ENCODE results near the gene UQCRC1. TPM values are rescaled to one million over a fixed set of nuclear protein-coding genes. Genes with fewer than 3 reads are reported as not detected.

Gene UQCRC1
- total RNA-seq, 4 donors from 2014 or later, result 679 to 861 (median 720) TPM

GRCh38 chr3:48566401-48566760 is 43.1 kb downstream of the UQCRC1 start:
- H3K4me1 ChIP-seq, result no peaks in the 10 kb centered on the region
- ATAC-seq, result no peak
- H3K4me3 ChIP-seq, result no peak overlapping the region
- H3K9me3 ChIP-seq, result no peaks in the 10 kb centered on the region
- intact Hi-C loops (cut with DNase I; ENCODE audit: low total_unique reads), result no loop called here
- in situ Hi-C loops (cut with MboI; ENCODE audit: low sequenced_read_pairs in 4 of 4), result no loop called here
- no peak overlapping the region for H3K27ac ChIP-seq
- DNase-seq, result no peak
- no peak for TF ChIP-seq POLR2A (IDR thresholded peaks at IDR 0.05)
- TF ChIP-seq, protein P1, sequence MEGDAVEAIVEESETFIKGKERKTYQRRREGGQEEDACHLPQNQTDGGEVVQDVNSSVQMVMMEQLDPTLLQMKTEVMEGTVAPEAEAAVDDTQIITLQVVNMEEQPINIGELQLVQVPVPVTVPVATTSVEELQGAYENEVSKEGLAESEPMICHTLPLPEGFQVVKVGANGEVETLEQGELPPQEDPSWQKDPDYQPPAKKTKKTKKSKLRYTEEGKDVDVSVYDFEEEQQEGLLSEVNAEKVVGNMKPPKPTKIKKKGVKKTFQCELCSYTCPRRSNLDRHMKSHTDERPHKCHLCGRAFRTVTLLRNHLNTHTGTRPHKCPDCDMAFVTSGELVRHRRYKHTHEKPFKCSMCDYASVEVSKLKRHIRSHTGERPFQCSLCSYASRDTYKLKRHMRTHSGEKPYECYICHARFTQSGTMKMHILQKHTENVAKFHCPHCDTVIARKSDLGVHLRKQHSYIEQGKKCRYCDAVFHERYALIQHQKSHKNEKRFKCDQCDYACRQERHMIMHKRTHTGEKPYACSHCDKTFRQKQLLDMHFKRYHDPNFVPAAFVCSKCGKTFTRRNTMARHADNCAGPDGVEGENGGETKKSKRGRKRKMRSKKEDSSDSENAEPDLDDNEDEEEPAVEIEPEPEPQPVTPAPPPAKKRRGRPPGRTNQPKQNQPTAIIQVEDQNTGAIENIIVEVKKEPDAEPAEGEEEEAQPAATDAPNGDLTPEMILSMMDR (IDR thresholded peaks at IDR 0.05 in 4 of 5, conservative IDR thresholded peaks at IDR 0.05 in 1 of 5), result no peak
- peaks cover 0 to 3% of the 10 kb centered on the region in 2 donors for H3K36me3 ChIP-seq
- H3K27me3 ChIP-seq, result no peaks in the 10 kb centered on the region

DNA sequence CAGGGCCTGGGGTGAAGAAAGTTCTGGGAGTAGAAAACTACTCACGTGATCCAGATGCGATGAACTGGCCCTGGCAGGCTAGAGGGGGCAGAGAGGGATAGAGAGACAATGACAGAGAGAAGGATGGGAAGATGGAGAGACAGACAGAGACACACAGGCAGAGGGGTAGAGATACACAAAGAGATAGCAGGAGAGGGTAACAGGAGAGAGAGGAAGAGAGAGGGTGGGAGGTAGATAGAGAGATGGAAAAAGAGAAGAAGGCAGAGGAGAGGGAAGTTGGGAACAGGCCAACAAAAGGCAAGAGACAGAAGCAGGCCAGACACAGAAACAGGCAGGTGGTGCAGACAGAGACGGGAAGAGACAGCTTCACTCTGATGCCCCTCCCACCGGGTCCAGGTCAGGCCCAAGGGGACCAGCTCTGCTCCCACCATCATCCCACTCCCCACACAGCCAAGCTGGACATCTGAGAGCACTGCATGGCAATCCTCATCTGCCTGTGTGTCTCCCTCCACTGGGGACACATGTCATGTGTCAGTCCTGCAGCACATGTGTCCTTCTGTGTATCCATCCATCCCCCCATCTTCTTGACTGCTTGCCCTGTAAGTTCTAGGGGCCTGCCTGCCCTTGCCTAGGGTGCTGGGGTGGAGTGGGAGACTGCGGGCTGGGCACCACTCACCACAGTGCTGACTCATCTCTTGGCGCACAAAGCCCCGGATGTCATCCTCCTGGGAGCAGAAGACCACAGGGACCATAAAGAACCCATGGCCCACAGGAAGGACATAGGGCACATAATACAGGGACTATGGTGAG is 43.6 kb downstream of the UQCRC1 start:
- Histone ChIP-seq H3K4me3 (no peak overlapping the region), H3K9me3 (no peaks in the 10 kb centered on the region), H3K27me3 (no peaks in the 10 kb centered on the region), H3K27ac (no peak overlapping the region), H3K36me3 (no peaks in the 10 kb centered on the region), H3K4me1 (peaks cover 5% of the 10 kb centered on the region in 2 donors)
- intact Hi-C loops (cut with DNase I; ENCODE audit: low total_unique reads) (no loop called here), in situ Hi-C loops (cut with MboI; ENCODE audit: low sequenced_read_pairs in 4 of 4) (no loop called here)
- ATAC-seq (no peak), DNase-seq (no peak)
- TF ChIP-seq, protein P1 (IDR thresholded peaks at IDR 0.05 in 4 of 5, conservative IDR thresholded peaks at IDR 0.05 in 1 of 5), result no peak
- no peak for TF ChIP-seq POLR2A (IDR thresholded peaks at IDR 0.05)

DNA sequence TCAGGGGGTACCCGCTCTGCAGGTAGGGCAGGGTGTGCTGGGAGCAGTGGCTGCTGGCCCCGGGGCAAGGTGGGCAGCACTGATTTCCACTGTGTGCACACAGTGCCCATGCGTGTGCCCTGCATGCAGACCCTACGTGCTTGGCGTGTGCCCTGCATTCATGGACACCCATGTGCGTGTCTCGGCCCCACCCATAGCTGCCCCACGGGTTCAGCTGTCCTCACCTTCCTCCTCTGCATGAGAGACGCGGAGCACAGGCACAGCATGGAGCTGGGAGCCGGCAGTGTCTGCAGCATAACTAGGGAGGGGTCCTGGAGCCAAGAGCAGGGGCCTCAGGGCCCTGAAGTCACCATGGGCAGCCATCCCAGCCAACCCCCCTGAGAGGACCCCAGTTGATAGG is 44.3 kb downstream of the UQCRC1 start:
- intact Hi-C loops (cut with DNase I; ENCODE audit: low total_unique reads), result no loop called here
- TF ChIP-seq, protein P1 (IDR thresholded peaks at IDR 0.05 in 4 of 5, conservative IDR thresholded peaks at IDR 0.05 in 1 of 5), result no peak
- no peak for TF ChIP-seq POLR2A (IDR thresholded peaks at IDR 0.05)

GRCh38 chr3:48564667-48565066 is 44.8 kb downstream of the UQCRC1 start:
- peaks cover 16 to 17% of the 10 kb centered on the region in 2 donors for H3K4me1 ChIP-seq
- in situ Hi-C loops (cut with MboI; ENCODE audit: low sequenced_read_pairs in 4 of 4), result no loop called here
- intact Hi-C loops (cut with DNase I; ENCODE audit: low total_unique reads), result no loop called here
- H3K27me3 ChIP-seq, result no peaks in the 10 kb centered on the region
- TF ChIP-seq, protein P1 (IDR thresholded peaks at IDR 0.05 in 4 of 5, conservative IDR thresholded peaks at IDR 0.05 in 1 of 5), result no peak
- TF ChIP-seq POLR2A (IDR thresholded peaks at IDR 0.05), result no peak
- H3K27ac ChIP-seq, result no peak overlapping the region
- ATAC-seq (no peak), DNase-seq (no peak)
- no peaks in the 10 kb centered on the region for H3K9me3 ChIP-seq
- no peaks in the 10 kb centered on the region for H3K36me3 ChIP-seq
- H3K4me3 ChIP-seq, result no peak overlapping the region

More for the DNA sequence above, 44.3 kb downstream of the UQCRC1 start:
- H3K4me3 ChIP-seq, result no peak overlapping the region
- H3K9me3 ChIP-seq, result no peaks in the 10 kb centered on the region
- no peaks in the 10 kb centered on the region for H3K36me3 ChIP-seq
- peaks cover 11 to 12% of the 10 kb centered on the region in 2 donors for H3K4me1 ChIP-seq
- no peak overlapping the region for H3K27ac ChIP-seq
- DNase-seq (no peak), ATAC-seq (no peak)
- in situ Hi-C loops (cut with MboI; ENCODE audit: low sequenced_read_pairs in 4 of 4), result no loop called here
- H3K27me3 ChIP-seq, result no peaks in the 10 kb centered on the region

Data from gastrocnemius medialis (tissue), 4 donors.